Measurements from ENCODE around the gene TMEM263.

TMEM263 gene

GRCh38 chr12:106953352-106954250 lies 2.1 kb upstream of the TMEM263 start:
- DNase-seq: no peak

GRCh38 chr12:106954462-106955376 lies 988 bp upstream of the TMEM263 start:
- DNase-seq: no peak

- DNase-seq: no peak
Measured at GRCh38 chr12:106956048-106956578, 406 bp downstream of the TMEM263 start.

- no peak for DNase-seq
Measured at GRCh38 chr12:106957583-106957982, 1.9 kb downstream of the TMEM263 start.

- no peak for DNase-seq
Measured at GRCh38 chr12:106960443-106960842, 4.7 kb downstream of the TMEM263 start.

GRCh38 chr12:106962286-106962685 lies 6.6 kb downstream of the TMEM263 start:
- no peak for DNase-seq

- no peak for DNase-seq
Measured at GRCh38 chr12:106964526-106964925, 8.8 kb downstream of the TMEM263 start.

GRCh38 chr12:106971065-106971464 lies 15.4 kb downstream of the TMEM263 start:
- no peak for DNase-seq

GRCh38 chr12:106973545-106973944 lies 17.8 kb downstream of the TMEM263 start:
- no peak for DNase-seq

- DNase-seq: no peak
Measured at GRCh38 chr12:106974511-106974910, 18.8 kb downstream of the TMEM263 start.

GRCh38 chr12:106975098-106975497 lies 19.4 kb downstream of the TMEM263 start:
- no peak for DNase-seq

GRCh38 chr12:106975993-106976658 lies 20.4 kb downstream of the TMEM263 start:
- peak; percentile 18 for DNase-seq

GRCh38 chr12:106976668-106977067 lies 21.0 kb downstream of the TMEM263 start:
- no peak for DNase-seq

GRCh38 chr12:106978035-106978800 lies 22.5 kb downstream of the TMEM263 start:
- peak; percentile 59 for DNase-seq

- DNase-seq: no peak
Measured at GRCh38 chr12:106980944-106981343, 25.2 kb downstream of the TMEM263 start.

- no peak for DNase-seq
Measured at GRCh38 chr12:106981788-106982187, 26.1 kb downstream of the TMEM263 start.

- DNase-seq: no peak
Measured at GRCh38 chr12:106982229-106982628, 26.5 kb downstream of the TMEM263 start.

GRCh38 chr12:106984588-106985137 lies 29.0 kb downstream of the TMEM263 start:
- no peak for DNase-seq

- DNase-seq: no peak
Measured at GRCh38 chr12:106985479-106985878, 29.8 kb downstream of the TMEM263 start.

GRCh38 chr12:106986135-106986534 lies 30.4 kb downstream of the TMEM263 start:
- no peak for DNase-seq

GRCh38 chr12:106986625-106987389 lies 31.1 kb downstream of the TMEM263 start, which contains the start of gene MTERF2:
MTERF2 (minus strand) TSS chr12:106987146; CDS start chr12:106978714, 8,432 bp downstream.
- peak; percentile 85 for DNase-seq

Data from DMS 273 treated with DMSO at 0.1 percent for 48 hours (cell line).